Stimulated activated CD4-positive, alpha-beta T cell treated with anti-CD3 and anti-CD28 coated beads, Interleukin-15, amount 100 ng/mL, for 24 hours (primary cell): ENCODE measurements around the gene TAS2R20.

Experiments used
- DNase-seq: peaks from one replicate; pipeline ENCODE4 v3.0.0-alpha.2; 2020

TAS2R20 gene

DNA sequence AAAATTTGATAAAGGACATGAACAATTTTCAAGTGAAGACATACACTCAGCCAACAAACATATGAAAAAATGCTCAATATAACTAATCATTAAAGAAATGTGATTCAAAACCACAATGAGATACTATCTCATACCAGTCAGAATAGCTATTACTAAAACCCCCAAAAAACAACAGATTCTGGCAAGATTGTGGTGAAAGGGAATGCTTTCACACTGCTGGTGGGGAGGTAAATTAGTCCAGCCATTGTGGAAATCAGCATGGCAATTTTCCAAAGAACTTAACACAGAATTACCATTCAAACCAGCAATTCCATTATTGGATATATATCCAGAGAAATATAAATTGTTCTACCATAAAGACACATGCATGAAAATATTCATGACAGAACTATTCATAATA lies 40.4 kb downstream of the TAS2R20 start:
- no peak for DNase-seq

DNA sequence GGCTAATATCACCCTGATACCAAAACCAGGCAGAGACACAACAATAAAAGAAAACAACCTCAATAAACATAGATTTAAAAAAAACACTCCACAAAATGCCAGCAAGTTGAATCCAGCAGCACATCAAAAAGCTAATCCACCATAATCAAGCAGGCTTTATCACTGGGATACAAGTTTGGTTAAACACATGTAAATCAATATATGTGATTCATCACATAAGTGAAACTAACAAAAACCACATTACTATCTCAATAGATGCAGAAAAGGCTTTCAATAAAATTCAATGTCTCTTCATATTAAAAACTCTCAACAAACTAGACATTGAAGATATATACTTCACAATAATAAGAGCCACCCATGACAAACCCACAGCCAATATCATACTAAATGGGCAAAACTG lies 42.0 kb downstream of the TAS2R20 start:
- DNase-seq, result no peak

DNA sequence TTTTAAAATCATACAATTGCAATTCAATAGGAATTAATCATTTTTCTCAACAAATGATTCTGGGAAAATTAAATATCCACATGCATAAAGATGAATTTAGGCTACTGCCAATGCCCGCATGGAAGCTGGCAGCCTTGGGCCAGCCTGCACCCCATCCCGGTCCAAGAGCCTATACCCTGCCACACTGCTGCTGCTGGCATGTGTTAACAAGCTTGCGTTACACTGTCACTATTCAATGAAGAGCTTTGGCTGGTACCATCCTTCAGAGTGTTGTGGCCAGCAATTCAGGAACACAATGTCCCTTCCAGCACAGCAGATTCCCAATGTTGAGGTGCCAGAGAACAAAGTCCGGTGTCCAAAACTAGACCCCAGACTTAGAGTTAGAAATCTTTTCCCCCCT lies 45.5 kb downstream of the TAS2R20 start:
- DNase-seq, result no peak
